Measurements from ENCODE around the gene ZDHHC13.

ZDHHC13 gene

DNA sequence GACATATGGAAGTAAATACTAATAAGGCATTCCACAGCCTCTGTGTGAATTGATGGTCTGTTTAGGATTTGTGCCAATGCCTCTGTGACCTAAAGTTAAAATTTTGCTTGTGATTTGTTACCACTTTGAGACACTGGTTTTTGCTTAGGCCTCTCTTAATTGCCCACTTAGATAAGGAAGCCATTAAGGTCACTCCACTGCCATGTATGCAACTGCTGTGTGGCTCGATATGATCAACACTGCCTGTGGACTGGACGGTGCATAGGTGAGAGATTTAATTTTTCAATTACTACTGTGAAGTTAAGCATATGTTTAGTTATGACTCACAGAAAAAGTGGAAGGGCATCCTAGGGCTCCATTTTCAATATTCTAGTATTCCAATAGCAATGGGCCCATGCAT is 47.9 kb downstream of the ZDHHC13 start:
- no peak overlapping the region for H3K4me3 ChIP-seq (ENCODE audit: low read length)
- TF ChIP-seq ZNF274 (IDR thresholded peaks at IDR 0.05; ENCODE audit: low read depth, low read length) = no peak

DNA sequence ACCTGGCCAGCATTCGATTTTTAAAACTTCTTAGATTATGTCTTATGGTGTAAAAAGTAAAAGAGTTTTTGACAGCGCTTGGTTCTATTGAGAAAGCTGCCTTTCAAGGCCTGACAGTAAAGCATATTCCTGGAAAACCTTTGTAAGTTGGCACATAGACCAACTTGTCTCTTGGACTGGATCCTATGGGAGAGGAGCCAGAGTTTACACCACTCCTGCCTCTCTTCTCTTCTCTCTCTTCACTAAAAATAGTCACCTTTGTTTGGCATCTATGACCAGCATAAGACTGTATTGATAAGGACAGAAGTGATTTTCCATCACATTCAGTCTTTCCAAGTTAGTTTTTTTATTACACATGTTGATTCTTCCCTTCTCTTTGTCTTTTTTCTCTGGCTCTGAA is 51.1 kb downstream of the ZDHHC13 start:
- no peak for TF ChIP-seq ZNF274 (IDR thresholded peaks at IDR 0.05; ENCODE audit: low read depth, low read length)

DNA sequence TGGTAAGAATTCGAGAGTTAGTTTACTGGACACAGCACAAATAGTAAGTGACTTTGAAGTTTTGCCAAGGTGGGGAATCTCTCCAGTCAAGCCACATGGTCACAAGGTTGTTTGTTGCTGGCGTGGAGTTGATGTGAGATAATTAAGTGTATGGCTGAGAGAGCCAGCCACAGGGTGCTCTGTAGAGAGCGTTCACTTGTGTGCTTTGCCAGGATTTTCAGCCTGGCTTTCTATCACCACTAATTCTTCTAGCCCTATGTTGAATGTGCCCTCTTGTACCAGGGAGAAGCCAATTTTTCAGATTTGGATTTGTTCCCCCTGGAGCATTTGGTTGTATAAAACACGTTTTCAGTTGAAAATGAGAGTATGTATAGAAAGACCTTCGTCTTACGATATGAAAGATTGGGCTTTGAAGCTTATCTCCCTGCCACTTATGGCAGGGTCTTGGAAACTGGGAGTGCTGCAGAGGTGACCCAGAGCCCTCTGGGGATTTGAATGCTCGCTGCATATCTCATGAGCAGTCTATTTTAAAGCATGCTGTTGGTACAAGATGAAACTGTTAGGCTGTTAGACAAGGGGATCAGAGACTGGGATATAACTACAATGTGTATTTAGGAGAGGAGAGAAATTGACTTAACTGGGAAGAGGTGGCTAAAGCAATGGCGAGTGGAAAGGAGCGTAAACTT is 56.2 kb downstream of the ZDHHC13 start:
- no peak for TF ChIP-seq ZNF274 (IDR thresholded peaks at IDR 0.05; ENCODE audit: low read depth, low read length)
- no peak overlapping the region for H3K4me3 ChIP-seq (ENCODE audit: low read length)

More for the DNA sequence above, 51.1 kb downstream of the ZDHHC13 start:
- H3K4me3 ChIP-seq (ENCODE audit: low read length) = no peak overlapping the region

DNA sequence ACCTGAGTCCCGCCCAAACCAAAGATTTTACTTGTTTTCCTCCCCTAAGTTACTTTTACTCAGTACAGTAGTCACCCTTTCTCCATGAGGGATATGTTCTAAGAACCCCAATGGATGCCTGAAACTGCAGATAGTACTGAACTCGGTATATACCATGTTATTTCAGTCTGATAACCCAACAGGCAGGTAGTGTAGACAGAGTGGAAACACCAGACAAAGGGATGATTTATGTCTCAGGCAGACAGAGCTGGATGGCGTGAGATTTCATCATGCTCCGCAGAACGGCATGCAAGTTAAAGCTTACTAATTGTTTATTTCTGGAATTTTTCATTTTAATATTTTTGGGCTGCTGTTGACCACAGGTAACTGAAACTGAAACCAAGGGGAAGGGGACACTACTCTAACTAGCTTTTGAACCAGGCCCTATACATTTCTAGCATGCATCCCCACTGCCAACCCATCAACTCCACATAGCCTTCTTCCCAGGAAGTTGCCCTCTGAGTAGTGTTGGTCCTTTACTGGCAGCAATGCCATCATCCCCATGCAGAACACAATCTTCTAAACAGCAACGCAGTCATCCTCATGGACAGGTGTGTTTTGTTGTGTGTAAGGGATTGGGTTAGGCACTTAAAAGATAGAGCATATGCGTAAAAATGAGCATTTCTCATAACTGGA is 57.1 kb downstream of the ZDHHC13 start:
- no peak overlapping the region for H3K4me3 ChIP-seq (ENCODE audit: low read length)
- no peak for TF ChIP-seq ZNF274 (IDR thresholded peaks at IDR 0.05; ENCODE audit: low read depth, low read length)

DNA sequence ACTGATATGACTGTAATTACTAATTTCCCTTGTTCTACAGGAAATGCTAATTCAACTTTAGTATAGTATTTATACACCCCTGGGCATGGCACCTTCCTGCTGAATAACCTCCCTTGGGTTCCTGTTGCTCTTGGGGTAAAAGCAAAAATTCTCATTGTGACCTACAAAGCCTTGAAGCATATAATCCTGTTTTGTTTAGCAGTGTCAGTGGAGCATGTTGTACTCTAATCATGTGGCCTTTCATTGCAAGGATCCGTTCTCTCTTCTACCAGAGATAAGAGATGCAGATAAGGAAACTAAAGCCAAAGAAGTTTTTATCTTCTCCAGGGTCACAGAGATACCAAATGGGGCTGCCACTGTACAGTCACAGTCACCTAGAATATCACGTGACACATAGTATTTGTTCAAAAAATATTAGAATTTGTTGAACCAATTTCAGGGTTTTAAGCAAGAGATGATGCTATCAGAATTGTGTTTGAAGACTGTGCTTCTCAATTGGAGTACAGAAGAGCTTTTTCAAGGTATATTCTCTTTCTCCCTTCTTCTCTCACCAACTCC is 59.7 kb downstream of the ZDHHC13 start:
- no peak overlapping the region for H3K4me3 ChIP-seq (ENCODE audit: low read length)
- no peak for TF ChIP-seq ZNF274 (IDR thresholded peaks at IDR 0.05; ENCODE audit: low read depth, low read length)

DNA sequence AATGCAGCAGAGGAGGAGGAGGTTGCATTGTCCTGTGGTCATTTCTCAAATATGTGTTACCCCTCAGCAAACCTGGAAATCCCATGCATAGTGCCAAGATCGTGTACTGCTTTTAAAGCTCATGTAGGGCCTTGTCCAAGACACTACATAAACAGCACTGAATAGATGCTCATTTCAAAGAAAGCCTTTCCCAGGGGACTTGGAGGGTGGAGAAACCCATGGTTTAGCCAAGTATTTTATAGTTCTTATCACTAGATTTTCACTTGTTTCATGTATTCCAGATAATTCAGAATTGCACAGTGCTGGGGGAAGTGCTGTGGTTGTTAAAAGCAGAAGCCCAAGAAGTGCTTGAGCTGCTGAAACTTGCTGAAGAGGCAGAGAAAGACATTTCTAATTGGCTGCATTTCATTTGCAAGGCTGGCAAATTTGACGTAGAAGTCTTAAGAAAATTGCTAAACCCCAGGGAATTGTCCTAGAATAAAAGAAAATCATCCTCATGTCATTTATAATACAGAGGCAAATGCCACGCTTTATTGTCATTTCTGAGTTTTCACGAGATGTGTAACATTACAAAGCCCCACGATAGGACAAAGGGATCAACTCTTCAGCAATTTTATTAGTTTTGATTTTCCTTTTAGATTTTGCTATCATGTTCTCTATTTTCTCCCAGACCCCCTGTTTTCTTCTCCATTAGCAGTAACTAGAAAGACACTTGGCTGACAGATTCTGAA is 64.7 kb downstream of the ZDHHC13 start:
- H3K4me3 ChIP-seq (ENCODE audit: low read length) = no peak overlapping the region
- TF ChIP-seq ZNF274 (IDR thresholded peaks at IDR 0.05; ENCODE audit: low read depth, low read length) = no peak

DNA sequence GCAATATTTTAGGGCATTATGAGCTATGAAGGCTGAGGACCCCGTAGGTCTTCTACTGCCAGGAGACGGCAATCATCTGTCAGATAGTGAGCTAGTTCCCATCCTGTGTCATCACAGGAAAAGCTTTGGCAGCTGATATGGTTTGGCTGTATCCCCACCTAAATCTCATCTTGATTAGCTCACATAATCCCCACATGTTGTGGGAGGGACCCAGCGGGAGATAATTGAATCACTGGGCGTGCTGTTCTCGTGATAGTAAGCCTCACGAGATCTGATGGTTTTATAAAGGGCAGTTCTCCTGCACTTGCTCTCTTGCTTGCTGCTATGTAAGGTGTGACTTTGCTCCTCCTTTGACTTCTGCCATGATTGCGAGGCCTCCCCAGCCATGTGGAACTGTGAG is 66.7 kb downstream of the ZDHHC13 start:
- H3K4me3 ChIP-seq (ENCODE audit: low read length) = no peak overlapping the region
- TF ChIP-seq ZNF274 (IDR thresholded peaks at IDR 0.05; ENCODE audit: low read depth, low read length) = no peak

DNA sequence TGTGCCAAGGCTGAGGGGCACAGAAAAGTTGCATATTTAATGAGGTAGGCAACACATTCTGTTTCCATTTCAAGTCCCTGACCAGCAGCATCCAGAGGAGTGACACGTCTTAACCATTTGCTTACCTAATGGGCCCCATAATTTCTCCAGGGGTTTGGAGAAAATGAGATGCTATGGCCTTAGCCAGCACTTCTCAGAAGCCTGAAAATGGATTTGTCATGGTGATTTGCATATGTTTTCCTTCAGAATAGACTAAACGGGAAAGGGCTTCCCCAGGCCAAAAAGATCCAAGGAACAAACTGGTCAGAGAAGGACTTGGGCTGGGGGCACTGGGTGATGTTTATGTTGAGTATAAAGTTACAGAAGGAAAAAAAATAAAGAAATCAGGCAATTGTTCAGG is 68.1 kb downstream of the ZDHHC13 start:
- TF ChIP-seq ZNF274 (IDR thresholded peaks at IDR 0.05; ENCODE audit: low read depth, low read length) = no peak
- no peak overlapping the region for H3K4me3 ChIP-seq (ENCODE audit: low read length)

DNA sequence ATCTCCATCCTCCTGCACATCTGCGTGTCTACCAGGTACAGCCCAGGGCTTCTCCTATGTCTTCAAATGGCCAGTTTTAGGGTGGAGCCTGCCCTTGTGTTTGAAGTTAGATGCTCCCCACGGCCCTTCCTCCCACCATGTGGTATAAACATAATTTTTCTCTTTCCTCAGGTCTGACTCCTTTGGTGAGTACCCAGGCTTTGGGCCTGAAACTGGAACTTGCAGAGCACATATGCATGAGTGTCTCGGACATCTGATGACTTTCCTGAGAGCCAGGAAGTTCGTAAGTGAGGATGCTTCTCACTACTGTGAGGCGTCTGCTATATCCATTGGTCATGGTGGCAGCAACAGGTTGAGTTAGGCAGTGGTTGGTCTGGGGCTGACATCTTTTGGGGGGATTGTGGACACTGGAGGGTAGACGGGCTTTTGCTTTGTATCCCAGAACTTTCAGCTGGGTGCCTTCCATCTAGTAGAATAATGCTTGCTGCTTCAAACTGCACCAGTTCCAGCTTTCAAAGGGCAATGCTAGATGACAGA is 68.6 kb downstream of the ZDHHC13 start:
- TF ChIP-seq ZNF274 (IDR thresholded peaks at IDR 0.05; ENCODE audit: low read depth, low read length) = no peak

DNA sequence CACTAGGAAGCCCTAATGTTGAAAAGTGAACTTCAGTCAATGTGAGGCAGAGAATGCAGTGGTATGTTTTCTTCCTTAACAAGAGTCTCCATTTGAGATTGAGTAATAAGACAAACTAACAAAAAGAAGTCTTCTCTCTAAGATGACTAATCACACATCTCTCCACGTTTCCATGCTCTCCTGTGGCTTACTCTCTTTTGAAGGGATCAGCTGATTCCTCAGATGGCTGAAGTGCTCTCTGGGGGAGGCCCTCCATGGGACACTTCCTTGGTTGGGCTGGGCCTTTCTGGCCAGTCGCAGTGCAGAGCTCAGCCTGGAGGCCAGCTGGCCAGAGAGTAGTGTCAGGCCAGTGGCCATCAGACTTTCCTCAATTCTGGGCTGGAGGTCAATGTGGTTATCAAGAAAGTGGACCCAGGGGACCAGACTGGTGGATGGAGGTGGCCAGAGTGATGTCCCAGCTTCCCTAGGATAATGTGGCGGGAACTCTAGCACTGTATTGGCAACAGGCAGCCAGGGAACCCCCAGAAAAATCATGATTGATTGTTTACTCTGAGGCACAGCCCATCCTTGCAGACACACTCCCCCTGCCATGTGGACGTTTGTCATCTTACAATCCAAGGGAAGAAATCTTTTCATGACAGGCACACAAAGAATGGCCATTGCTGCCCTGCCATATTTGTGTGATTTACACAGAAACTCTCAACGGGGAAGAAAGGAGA is 70.3 kb downstream of the ZDHHC13 start:
- no peak overlapping the region for H3K4me3 ChIP-seq (ENCODE audit: low read length)
- TF ChIP-seq ZNF274 (IDR thresholded peaks at IDR 0.05; ENCODE audit: low read depth, low read length) = no peak

More for the DNA sequence above, 68.6 kb downstream of the ZDHHC13 start:
- H3K4me3 ChIP-seq (ENCODE audit: low read length) = no peak overlapping the region

DNA sequence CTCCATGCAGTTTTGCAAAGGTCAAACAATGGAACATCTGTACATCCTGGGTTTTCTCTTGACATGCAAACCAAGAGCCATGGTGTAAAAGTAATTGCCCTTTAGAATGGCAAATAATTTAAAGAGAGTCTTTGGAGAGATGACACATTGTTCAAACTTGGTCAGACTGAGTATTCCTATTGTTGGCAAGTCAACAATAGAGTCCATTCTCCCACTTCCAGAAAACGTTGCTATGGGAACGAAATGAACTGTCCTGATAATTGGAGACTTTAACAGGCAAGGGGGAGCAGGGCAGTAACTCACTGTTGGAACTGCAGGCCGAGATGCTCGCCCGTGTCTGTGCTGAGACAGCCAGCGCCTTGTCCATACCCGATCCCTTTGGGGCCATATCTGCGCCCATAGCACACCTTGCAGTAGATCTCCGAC is 70.9 kb downstream of the ZDHHC13 start:
- no peak overlapping the region for H3K4me3 ChIP-seq (ENCODE audit: low read length)
- no peak for TF ChIP-seq ZNF274 (IDR thresholded peaks at IDR 0.05; ENCODE audit: low read depth, low read length)

DNA sequence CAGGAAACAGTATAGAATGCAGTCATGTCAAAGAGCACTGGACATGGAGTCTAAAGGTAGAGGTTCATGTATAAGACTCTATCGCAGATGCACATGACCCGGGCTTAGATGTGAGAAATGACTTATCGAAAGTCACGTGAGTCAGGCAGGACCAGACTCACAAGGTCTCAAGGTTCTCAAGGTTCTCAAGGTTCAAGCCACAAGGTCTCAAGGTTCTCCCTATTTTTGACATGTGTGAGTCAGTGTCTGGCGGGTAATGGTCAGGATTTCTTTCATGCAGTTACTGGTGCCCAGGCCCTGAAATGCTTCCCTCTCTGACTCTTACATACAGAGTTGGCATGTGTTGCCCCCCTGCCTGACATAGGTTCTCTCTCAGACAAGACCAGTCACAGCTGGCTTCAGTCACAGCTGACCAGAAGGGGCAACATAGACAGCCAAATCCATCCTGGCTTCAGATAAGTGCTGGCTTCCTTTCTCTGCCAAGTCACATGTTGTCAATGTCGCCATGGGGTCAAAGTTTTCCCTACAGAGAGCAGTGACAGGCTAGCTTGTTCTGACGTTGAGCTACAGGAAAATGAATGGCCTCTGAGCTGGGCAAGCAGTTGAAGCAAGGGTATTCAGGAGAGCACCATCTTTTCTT is 74.7 kb downstream of the ZDHHC13 start:
- no peak overlapping the region for H3K4me3 ChIP-seq (ENCODE audit: low read length)
- TF ChIP-seq ZNF274 (IDR thresholded peaks at IDR 0.05; ENCODE audit: low read depth, low read length) = no peak

DNA sequence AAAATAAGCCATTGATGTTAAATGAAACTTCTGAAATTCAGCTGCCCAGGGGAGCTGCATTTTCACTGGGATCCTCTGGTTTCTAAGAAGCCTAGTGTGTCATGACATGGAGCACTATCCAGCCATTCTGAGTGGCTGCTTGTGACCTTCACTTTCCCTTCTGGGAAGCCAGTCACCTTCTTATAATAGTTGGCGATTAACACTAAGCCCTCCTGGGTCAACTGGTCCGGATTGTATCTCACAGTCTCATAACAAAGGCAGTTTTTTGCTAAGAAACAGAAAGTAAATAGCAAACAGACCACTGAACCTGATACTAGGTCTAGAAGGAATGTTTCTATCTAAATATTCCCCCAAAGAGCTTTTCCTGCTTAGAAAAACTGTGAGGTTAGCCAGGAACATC is 76.9 kb downstream of the ZDHHC13 start:
- no peak overlapping the region for H3K4me3 ChIP-seq (ENCODE audit: low read length)
- no peak for TF ChIP-seq ZNF274 (IDR thresholded peaks at IDR 0.05; ENCODE audit: low read depth, low read length)

Measured in GM08714 (cell line).